Lung (tissue), 12 donors: Measurements from ENCODE around the gene ABHD10. TPM values are rescaled to one million over a fixed set of nuclear protein-coding genes. Genes with fewer than 3 reads are reported as not detected.
A peak's percentile ranks its signal among the peaks of the same experiment; 100 is the strongest.

Experiments
- ATAC-seq: fragments of 200-7000 bp; cut with Tn5 transposase; one replicate; pipeline ENCODE4 v1.9.1; 2020; ENCODE audit warnings: moderate number of reproducible peaks; ENCODE audit not compliant: insufficient read depth, low FRiP score
- DNase-seq, 3 donors: peaks; one replicate each; pipeline ENCODE4 v3.0.0-alpha.2; 2013 to 2017
- H3K27ac ChIP-seq, 2 donors: one replicate each; pipeline ENCODE4 v1.5.1; 2013; ENCODE audit warnings: mild to moderate bottlenecking in 2 of 2, moderate library complexity in 2 of 2, control low read depth in 1 of 2, inconsistent platforms in 1 of 2, low read depth in 1 of 2, low read length in 1 of 2
- H3K27me3 ChIP-seq, 3 donors: one replicate each; pipeline ENCODE4 v1.5.1; 2013; ENCODE audit warnings: low read length in 2 of 3; ENCODE audit not compliant: control insufficient read depth in 3 of 3, insufficient read depth in 3 of 3
- H3K36me3 ChIP-seq, 4 donors: one replicate each; pipeline ENCODE4 v1.5.1; 2013; ENCODE audit warnings: low read length in 4 of 4, mild to moderate bottlenecking in 1 of 4, moderate library complexity in 1 of 4; ENCODE audit not compliant: control insufficient read depth in 4 of 4, insufficient read depth in 4 of 4
- H3K4me1 ChIP-seq, 5 donors: one replicate each; pipeline ENCODE4 v1.5.1; 2013; ENCODE audit warnings: low read length in 5 of 5, mild to moderate bottlenecking in 2 of 5, moderate library complexity in 1 of 5; ENCODE audit not compliant: control insufficient read depth in 5 of 5, insufficient read depth in 5 of 5
- H3K4me3 ChIP-seq: one replicate; pipeline ENCODE4 v1.5.1; 2013; ENCODE audit warnings: mild to moderate bottlenecking, control low read depth, moderate library complexity
- H3K9ac ChIP-seq, 2 donors: one replicate each; pipeline ENCODE4 v1.5.1; 2013; ENCODE audit warnings: low read length in 2 of 2, control low read depth in 1 of 2; ENCODE audit not compliant: insufficient read depth in 1 of 2
- H3K9me3 ChIP-seq, 4 donors: one replicate each; pipeline ENCODE4 v1.5.1; 2013; ENCODE audit warnings: low read length in 3 of 4, mild to moderate bottlenecking in 1 of 4, moderate library complexity in 1 of 4; ENCODE audit not compliant: control insufficient read depth in 4 of 4, insufficient read depth in 3 of 4
- CTCF ChIP-seq: IDR thresholded peaks from 2 replicates; pipeline ENCODE4 v1.5.1; 2012; ENCODE audit warnings: mild to moderate bottlenecking; ENCODE audit errors: control extremely low read depth, extremely low read depth
- WGBS, 2 donors: extraction: QIAGEN DNeasy Blood & Tissue Kit; methylation state at CpG; one replicate each; pipeline ENCODE4 v1.1.7; 2013; 5-methylcytosine and 5-hydroxymethylcytosine counted together
- polyA plus RNA-seq, 2 donors: library from polyadenylated mRNA; stranded (reverse); fragments of 200-250 nt; gene quantifications; one replicate each; pipeline ENCODE4 v1.2.1, GENCODE V29; 2013
- total RNA-seq, 2 donors: library from RNA; depleted of rRNA in 1 of 2; stranded (reverse); fragments of >200 nt in 1 of 2; gene quantifications; one replicate each; pipeline ENCODE4 v1.2.1, GENCODE V29; 2014 to 2021
- donor health status: control.
- donor health status: control.
- donor health status: Bipolar disorder and iron deficiency.
- donor health status: healthy.
- donor health status: DM: yes; HTN: yes; CAD: no.

ABHD10 gene
- total and polyA plus RNA-seq, 4 donors: 10.6 to 52.1 (median 23.0) TPM

DNA sequence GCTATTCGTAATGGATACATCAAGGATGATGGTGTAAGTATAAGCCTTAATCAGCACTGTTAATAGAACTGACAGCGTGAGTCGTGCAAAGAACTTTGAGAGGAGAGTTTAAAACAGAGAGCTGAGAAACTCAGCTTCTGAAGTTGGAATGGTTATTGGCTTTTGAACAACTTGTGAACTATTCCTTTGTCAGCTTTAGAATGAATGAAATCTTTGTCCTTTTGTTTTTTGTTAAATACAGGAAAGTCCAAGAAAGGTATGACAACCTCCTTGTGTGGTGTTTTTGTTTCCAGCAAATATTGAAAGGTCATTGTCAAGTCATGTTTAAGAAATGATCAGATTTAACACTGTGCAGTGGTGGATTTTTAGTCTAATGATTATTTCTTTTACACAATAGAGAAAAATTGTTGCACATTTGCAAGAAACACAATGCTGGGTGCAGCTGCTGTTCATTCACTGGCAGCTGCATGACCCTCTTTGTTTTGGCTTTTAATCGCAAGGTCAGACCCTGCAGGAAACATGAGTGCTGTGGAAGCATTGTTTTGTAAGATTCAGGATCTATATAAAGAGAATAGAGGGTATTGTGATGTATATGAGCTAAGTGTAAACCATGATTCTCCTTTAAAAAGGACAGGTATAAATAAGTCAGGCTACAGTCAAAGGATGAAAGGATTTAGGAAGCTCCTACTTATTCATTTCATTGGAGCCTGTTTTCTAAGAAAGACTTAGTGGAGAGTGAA is 21.7 kb upstream of the ABHD10 start:
- peaks cover 0 to 39% (median 6%) of the 10 kb centered on the region in 4 donors for H3K36me3 ChIP-seq
- TF ChIP-seq CTCF: no peak
- H3K9ac ChIP-seq: no peak overlapping the region
- DNase-seq (peak in 1 of 3 donors; percentile 21), ATAC-seq (no peak)
- 80 to 83% methylated on average over 4 of the region's 4 CpGs for WGBS, 2 donors
- no peaks in the 10 kb centered on the region for H3K9me3 ChIP-seq
- H3K27ac ChIP-seq: no peak overlapping the region
- H3K4me1 ChIP-seq: peaks cover 1 to 12% (median 6%) of the 10 kb centered on the region in 5 donors
- no peak overlapping the region for H3K4me3 ChIP-seq
- H3K27me3 ChIP-seq: no peaks in the 10 kb centered on the region

DNA sequence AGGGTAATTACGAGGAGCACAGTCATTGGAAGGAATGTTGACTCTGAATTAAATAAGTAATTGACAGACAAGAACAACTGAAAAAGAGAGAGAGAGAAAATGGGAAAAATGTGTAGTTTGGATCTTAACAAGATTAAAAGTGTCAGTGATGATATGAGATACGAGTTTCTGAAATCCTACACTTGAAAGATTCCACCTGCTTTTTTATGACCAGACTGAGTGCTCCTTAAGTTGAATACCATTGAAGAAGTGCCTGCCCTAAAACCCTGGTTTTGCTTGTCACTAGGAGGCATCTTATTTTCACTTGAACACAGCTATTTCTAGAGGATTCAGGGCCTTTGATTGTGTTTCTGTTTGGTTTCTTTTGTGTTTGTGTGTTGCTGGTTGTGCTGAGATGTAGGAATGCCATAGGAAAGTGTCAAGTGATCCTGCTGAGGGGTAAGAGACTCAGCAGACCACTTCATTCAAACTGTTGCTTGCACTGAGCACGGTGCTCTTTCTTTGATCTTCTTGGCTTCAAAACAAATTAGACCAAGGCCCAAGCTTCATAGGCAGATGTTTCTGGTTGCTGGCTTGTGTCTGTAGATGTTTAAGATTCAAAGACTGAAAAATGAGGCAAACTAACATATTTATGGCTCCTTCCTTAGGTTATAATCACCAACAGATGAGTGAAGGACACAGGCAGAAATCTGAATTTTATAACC is 17.2 kb upstream of the ABHD10 start:
- no peak for DNase-seq
- ATAC-seq: no peak
- Histone ChIP-seq H3K9me3 (no peaks in the 10 kb centered on the region), H3K27ac (no peak overlapping the region), H3K9ac (no peak overlapping the region), H3K36me3 (peaks cover 0 to 30% (median 4%) of the 10 kb centered on the region in 4 donors), H3K4me1 (peaks cover 1 to 14% (median 3%) of the 10 kb centered on the region in 5 donors), H3K4me3 (no peak overlapping the region), H3K27me3 (no peaks in the 10 kb centered on the region)
- 59 to 67% methylated on average over 3 of the region's 3 CpGs for WGBS, 2 donors
- TF ChIP-seq CTCF: no peak

GRCh38 chr3:111963424-111963823 is 15.4 kb upstream of the ABHD10 start:
- ATAC-seq (no peak), DNase-seq (no peak)
- no peaks in the 10 kb centered on the region for H3K27me3 ChIP-seq
- no peak for TF ChIP-seq CTCF
- peaks cover 0 to 30% (median 4%) of the 10 kb centered on the region in 4 donors for H3K36me3 ChIP-seq
- H3K9ac ChIP-seq: no peak overlapping the region
- H3K4me3 ChIP-seq: no peak overlapping the region
- H3K9me3 ChIP-seq: no peaks in the 10 kb centered on the region
- H3K27ac ChIP-seq: no peak overlapping the region
- 76 to 80% methylated on average over 1 of the region's 1 CpG for WGBS, 2 donors
- H3K4me1 ChIP-seq: peaks cover 0 to 19% (median 13%) of the 10 kb centered on the region in 5 donors
